G401 (cell line): ENCODE data around the gene MYCL. TPM values are rescaled to one million over a fixed set of nuclear protein-coding genes. Genes with fewer than 3 reads are reported as not detected.

Experiments used
- DNase-seq: peaks from one replicate; pipeline ENCODE4 v3.0.0-alpha.2; 2015; ENCODE audit warnings: low spot score
- in situ Hi-C: cut with HindIII; loops from 2 replicates; pipeline ENCODE4 v1.10.0; 2016; ENCODE audit warnings: low sequenced_read_pairs, mixed read lengths
- total RNA-seq: library from RNA; depleted of rRNA; stranded (reverse); fragments of >200 nt; shearing (Covaris generic); gene quantifications from 2 replicates; pipeline ENCODE4 v1.2.3, GENCODE V29; 2014; rRNA removed

Gene MYCL
- total RNA-seq, 1 experiment from 2014 or later, result 8.2 TPM

DNA sequence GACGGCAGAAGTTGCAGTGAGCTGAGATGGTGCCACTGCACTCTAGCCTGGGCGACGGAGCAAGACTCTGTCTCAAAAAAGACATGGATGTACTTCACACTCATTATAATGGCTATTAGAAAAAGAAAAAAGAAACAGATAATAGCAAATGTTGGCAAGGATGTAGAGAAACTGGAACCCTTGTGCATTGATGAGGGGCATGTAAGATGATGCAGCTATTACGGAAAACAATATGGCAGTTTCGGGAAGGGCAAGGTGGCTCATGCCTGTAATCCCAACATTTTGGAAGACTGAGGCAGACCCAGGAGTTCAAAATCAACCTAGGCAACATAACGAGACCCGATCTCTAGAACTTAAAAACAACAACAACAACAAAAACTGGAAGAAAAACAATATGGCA lies 40.7 kb downstream of the MYCL start:
- in situ Hi-C loops, result no loop called here
- DNase-seq, result no peak

DNA sequence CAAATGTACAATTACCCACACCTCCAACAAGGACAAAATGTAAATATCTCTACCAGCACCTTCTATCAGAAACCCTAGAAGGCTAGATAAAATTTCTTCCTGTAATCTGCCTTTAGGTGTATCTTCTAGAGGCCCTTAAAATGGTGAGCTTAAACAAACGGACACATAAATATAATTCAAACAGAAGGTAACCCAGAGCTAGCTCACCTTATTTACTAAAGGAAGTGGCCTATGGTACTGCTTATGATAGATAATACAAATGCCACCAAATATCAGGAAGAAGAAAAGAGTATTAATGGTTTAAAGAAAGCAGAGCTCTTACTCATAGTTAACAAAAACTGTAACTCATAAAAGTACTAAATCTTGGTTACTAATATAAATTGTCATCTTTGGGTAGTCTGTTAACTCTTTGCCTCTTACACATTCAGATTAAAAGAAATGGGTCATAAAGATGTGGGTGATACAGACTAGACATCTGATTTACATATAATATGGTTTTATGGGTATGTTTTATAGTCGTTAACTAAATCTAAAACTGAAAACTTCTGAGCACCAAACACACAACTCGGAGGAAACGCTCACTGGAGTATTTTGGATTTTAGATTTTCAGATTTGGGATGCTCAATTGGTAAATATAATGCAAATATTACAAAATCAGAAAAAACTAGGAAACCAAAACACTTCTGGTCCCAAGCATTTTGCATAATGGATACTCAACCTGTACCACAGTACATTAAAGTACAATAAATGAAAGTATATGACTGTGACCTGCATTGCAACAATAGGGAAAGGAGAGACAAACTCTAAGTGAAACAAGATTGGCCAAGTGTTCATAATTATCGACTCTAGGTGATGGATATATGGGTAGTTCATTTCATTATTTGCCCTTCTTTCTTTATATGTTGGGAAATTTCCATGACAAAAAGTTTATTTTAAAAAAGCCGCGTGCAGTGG lies 41.6 kb downstream of the MYCL start:
- in situ Hi-C loops, result no loop called here
- no peak for DNase-seq

DNA sequence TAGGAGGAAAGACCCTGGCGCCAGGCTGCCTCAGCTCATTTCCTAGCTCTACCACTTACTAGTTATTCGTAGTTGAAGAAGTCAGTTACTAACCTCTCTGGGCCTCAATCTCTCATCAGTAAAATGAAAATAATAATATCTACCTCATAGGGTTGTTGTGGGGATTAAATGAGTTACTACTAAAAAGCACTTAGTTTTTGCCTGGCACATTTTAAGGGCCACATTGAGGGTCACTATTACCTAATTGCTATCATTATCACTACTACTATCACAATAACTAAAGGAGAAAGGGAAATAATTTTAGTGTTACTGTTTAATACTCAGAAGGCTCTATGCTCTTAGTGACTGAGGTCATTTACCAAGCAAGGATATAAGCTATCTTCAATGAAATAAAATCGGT lies 43.4 kb downstream of the MYCL start:
- in situ Hi-C loops, result no loop called here
- DNase-seq, result no peak

DNA sequence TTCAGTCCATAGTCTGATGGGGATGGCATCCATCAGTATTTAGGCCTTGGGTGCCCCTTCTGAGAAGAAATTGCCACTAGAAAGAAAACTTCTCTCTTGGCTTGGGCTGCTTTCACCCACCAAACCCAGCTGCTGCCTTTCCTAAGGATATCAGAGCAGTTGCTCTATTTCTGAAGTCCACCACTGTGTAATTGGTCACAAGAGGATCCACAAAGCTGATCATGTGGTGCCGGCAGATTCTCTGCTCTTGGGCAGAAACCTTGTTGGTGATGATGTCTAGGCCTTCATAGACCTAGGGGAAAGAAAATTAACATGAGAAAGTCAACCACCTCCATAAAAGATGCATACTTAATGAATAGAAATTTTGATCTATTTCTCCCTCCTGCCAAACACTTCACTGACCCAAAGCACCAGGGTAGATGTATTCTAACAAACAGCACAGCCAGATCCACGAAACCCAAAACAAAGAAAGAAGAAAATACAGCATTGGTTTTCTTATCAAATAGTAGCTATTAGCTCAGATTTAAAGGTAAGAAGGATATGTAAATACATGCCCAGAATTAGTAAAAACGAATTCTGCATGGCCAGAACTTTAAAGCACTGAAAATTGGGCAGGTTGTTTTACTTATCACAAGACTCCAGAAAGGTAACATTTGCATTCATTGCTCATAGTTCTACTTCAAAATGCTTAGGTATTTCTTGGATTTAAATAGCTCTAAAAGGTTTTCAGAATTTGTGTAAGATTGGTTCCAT lies 44.4 kb downstream of the MYCL start:
- in situ Hi-C loops, result no loop called here
- no peak for DNase-seq

DNA sequence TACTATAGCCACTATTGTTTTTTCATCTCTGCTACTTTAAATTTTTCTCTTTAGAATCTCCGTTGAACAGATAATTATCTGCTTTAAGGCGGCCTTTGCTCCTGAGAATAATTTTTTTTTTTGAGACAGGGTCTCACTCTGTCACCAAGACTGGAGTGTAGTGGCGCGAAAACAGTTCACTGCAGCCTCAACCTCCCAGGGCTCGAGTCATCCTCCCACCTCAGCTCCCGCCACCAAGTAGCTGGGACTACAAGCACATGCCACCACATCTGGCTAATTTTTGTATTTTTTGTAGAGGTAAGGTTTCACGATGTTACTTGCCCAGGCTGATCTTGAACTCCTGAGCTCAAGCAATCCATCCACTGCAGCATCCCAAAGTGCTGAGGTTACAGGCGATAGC lies 47.0 kb downstream of the MYCL start:
- in situ Hi-C loops, result no loop called here
- DNase-seq, result no peak

DNA sequence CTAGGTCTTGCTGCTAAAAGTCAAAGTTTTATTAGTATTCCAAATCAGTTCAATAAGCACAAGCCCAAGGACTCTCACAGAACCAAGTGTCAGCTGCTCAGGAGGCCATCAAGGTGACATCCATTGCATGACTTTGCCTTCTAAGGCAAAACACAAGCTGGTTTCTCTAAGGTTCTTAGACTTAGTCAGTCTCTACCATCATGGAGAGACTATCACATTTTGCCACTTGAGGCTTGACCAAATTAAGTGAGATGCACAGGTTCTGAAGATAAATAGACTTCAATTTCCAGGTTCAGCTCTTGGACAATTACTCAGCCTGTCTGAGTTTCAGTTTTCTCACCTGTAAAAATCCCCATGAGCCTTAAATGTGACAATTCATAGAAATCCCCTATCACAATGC lies 47.4 kb downstream of the MYCL start:
- no peak for DNase-seq
- in situ Hi-C loops, result no loop called here

DNA sequence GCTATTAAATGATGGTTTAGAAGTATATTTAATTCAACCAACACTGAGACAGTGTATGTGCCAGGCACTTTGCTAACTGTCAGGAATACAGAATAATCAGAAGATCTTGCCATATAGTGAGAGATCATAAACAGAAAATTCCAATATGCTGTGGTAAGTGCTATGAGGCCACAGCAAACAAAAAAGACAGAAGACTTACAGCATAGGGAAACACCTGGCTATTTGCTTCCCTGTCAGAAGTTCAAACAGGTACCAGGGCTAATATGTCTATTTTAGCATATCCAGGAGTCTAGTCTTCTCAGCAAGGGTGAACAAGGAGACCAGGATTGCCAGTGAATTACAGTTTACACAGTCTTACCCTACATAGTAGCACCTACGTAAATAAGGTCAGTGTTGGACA lies 48.8 kb downstream of the MYCL start:
- DNase-seq, result no peak
- in situ Hi-C loops, result no loop called here

DNA sequence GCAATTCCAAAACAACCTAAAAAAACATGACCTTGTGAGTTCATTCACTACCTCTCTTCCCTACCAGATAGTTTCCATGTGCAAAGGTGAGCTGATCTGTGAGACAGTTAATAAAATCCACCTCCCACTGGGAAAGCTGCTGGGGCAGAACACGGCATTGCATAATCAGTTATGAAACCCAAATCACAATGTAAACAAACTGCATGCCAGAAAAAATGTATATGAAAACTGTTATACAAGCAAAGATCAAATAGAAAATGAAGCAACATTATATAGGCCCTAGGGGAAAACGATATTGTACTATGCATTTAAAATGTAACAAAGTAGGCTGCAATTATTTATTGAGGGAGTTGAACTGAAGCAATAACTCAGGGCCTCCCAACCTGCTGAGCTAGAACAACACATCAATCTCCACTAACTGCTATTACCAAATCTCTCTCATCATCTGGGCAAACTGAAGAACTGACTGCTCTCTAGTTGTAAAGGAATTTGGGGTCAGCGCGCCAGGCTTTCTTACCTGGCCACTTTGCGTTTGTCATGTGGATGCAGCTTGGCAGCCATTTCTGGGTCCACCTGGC lies 49.4 kb downstream of the MYCL start:
- in situ Hi-C loops, result no loop called here
- peak; percentile 71 for DNase-seq

DNA sequence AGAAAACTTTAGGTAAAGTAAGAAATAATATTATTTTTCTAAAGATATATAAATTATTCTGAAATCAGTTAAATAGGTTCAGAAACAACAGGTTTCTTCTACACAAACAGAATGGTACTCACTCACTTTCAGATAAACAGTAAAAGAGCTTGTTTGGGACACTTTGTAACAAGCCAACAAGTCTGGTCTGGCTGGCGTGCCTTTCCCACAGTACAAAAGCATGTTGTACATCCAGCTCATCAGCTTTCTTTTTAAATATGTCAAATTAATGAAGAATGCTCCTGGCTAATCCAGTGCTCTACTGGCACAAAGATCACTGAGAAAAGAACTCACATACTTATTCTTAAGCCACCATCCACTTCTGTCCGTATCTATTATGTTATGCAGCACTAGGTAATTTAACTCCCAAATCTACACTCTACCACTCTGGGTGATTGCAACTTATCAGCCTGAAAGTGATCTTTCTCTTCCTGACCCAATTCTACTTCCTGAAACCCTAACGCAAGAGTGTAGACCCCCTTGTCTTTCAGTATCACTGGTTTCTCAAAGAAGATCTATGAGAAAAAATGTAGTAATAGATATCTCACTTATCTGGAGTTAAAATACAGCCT lies 51.0 kb downstream of the MYCL start:
- in situ Hi-C loops, result no loop called here
- no peak for DNase-seq

DNA sequence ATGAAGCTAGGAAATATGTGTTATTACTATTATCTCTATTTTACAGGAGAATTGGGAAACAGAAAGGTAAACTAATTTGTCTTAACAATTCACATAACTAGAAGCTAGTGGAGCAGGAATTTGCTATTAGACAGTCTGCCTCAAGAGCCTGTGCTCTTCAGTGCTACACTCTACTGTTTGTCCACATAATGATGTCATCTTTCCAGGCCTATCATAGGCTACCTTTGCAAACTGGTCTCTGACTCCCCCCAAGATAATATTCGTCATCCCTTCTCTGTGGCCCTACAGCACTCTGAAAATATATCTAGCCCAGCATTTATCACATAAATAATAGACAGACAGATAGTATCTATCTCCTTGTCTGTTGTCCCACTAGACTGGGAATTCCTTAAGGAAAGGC lies 52.5 kb downstream of the MYCL start:
- no peak for DNase-seq
- in situ Hi-C loops, result no loop called here

DNA sequence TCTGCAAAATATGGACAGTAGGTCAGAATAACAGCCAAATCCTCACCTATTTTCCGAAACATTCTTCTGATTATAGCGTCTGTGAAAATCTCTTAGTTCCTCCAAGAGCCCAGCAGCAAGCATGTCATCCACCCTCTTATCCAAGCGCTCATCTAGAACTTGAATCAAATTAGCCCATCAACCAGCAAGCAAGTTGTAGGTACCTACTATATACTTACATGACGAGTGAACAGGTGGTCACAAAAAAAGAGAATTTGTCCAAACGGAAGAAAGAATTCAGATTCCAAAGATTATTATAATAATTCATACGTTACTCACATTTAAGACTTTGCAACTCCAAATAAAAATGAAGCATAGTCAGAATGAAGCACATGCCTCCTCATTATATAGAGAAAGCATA lies 53.8 kb downstream of the MYCL start:
- DNase-seq, result no peak
- in situ Hi-C loops, result no loop called here

DNA sequence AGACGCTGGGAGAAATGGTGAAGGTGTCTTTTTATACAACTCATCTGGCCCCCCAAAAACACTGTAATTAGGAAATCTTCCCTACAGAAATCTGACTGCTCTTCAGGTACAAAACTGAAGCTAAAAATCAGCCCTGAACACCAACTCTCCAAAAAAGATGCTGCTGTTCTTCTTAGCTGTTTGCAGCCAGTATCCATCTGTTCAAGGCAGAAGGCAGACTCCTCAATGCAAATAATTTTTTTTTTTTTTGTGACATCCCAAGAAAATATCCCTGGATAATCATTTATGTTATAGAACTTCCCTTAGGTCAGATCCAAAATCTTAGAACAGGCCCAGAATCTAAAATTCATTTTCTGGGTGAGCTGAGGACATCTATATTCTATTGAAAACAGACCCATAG lies 54.9 kb downstream of the MYCL start:
- in situ Hi-C loops, result no loop called here

DNA sequence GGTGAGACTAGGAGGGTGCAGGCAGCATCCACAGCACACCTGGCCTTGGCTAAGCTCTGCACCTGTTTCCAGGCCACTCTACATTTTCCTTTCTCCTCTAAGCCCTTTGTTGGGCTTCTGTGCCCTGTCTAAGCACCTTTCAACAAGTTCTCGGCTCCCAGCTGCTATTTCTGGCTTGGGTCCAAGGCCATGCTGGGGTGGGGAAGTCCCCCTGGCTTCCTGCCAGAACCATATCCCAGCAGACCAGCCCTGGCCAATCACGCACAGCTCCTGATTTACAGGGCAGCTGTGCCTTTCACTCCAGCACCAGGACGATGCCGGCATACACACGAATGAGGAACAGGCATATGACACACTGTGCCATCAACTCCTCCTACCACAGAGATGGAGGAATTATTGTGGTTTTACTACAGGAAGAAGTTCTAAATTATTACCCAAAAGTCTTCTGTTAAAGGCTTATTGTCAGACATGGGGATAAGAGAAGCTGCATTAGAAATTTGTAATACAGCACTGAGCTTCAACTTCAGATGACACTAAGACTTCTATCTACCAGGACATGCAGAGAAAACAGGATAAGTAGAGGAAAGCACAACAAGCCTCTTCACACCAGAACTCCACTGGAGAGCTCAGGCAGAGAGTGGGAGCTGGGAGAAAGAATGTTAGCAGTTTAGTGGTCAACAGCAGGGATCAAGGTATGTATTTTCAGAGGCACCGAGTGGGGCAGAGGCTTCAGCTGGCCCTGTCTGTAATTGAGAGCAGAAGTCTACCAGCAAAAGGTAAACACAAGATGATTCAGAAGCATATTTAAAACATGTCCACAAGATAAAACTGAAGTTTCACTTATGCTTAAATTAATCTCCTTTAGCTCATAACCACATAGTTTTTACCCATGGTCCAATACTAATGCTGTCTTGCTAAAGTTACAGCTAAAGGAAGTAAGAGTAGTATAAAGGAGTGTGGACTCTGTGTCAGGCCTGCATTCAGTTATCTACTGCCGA lies 55.8 kb downstream of the MYCL start:
- DNase-seq, result peak; percentile 47
- in situ Hi-C loops, result no loop called here

More for the DNA sequence above, 54.9 kb downstream of the MYCL start:
- DNase-seq, result no peak

Other genes starting within 250 kb of the MYCL start
- gene NT5C1A, start 229.8 kb downstream of the MYCL start, total RNA-seq, result not detected in 2 replicates
- gene HPCAL4, start 210.5 kb downstream of the MYCL start, total RNA-seq, result 0.62 and 1.9 TPM in 2 replicates
- 80.4 and 86.0 TPM in 2 replicates for gene PPIE, start 163.0 kb downstream of the MYCL start, total RNA-seq
- not detected in 2 replicates for gene OXCT2, start 130.6 kb downstream of the MYCL start, total RNA-seq
- 1.4 and 1.8 TPM in 2 replicates for gene BMP8B, start 113.1 kb downstream of the MYCL start, total RNA-seq
- gene TRIT1, start 18.4 kb downstream of the MYCL start, total RNA-seq, result 71.8 and 83.3 TPM in 2 replicates
- gene MFSD2A, start 53.2 kb upstream of the MYCL start, total RNA-seq, result 4.3 and 7.9 TPM in 2 replicates
- 135 and 183 TPM in 2 replicates for gene CAP1, start 138.8 kb upstream of the MYCL start, total RNA-seq
- gene PPT1, start 195.3 kb upstream of the MYCL start, total RNA-seq, result 181 and 227 TPM in 2 replicates